Lower lobe of right lung (tissue), 2 donors: ENCODE measurements around the gene ZFHX3. TPM values are rescaled to one million over a fixed set of nuclear protein-coding genes. Genes with fewer than 3 reads are reported as not detected.
A peak's percentile ranks its signal among the peaks of the same experiment; 100 is the strongest.

ENCODE experiments used
- ATAC-seq, 2 donors: fragments of 200-7000 bp; cut with Tn5 transposase; one replicate each; pipeline ENCODE4 v1.9.1; 2020 to 2022; ENCODE audit warnings: mild to moderate bottlenecking in 2 of 2, moderate library complexity in 2 of 2
- DNase-seq: peaks from one replicate; pipeline ENCODE4 v3.0.0-alpha.2; 2020
- H3K27ac ChIP-seq: fragments of 200-600 bp; one replicate; pipeline ENCODE4 v1.8.0; 2022
- H3K27me3 ChIP-seq: fragments of 200-600 bp; one replicate; pipeline ENCODE4 v1.8.0; 2022; ENCODE audit warnings: low read depth
- H3K36me3 ChIP-seq: fragments of 200-600 bp; one replicate; pipeline ENCODE4 v1.8.0; 2022; ENCODE audit warnings: mild to moderate bottlenecking
- H3K4me1 ChIP-seq: fragments of 200-600 bp; one replicate; pipeline ENCODE4 v1.8.0; 2022
- H3K4me3 ChIP-seq: fragments of 200-600 bp; one replicate; pipeline ENCODE4 v1.8.0; 2022; ENCODE audit warnings: mild to moderate bottlenecking
- H3K9me3 ChIP-seq: fragments of 200-600 bp; one replicate; pipeline ENCODE4 v1.8.0; 2022
- CTCF ChIP-seq: fragments of 200-600 bp; IDR thresholded peaks from one replicate; pipeline ENCODE4 v1.8.0; 2022; ENCODE audit warnings: antibody characterized with exemption, mild to moderate bottlenecking
- intact Hi-C: fragments of 100-400 bp; cut with DNase I; formaldehyde crosslinking; loops from one replicate; pipeline ENCODE4 v1.11.0; 2022
- total RNA-seq: library from RNA; stranded (reverse); fragmentation: NEBNext Ultra II Directional; extraction: Animal tissue kit (Norgen Biotek cat#: 25700); gene quantifications from one replicate; pipeline ENCODE4 v1.2.1, GENCODE V29; 2021
- donor health status: DM: no; HTN: yes; CAD: no; lungs with severe emphysema.

The ZFHX3 gene
- total RNA-seq, 1 donor from 2014 or later, result 29.3 TPM

GRCh38 chr16:72910875-72911274 is 137.1 kb downstream of the ZFHX3 start:
- Histone ChIP-seq H3K27ac (no peak overlapping the region), H3K9me3 (no peaks in the 10 kb centered on the region), H3K36me3 (no peaks in the 10 kb centered on the region), H3K4me3 (no peak overlapping the region), H3K27me3 (no peaks in the 10 kb centered on the region), H3K4me1 (no peaks in the 10 kb centered on the region)
- ATAC-seq, result no peak
- intact Hi-C loops, result no loop called here
- TF ChIP-seq CTCF, result no peak
- DNase-seq, result no peak

- H3K36me3 ChIP-seq, result no peaks in the 10 kb centered on the region
- no peak for ATAC-seq
- no peaks in the 10 kb centered on the region for H3K27me3 ChIP-seq
- H3K4me1 ChIP-seq, result no peaks in the 10 kb centered on the region
- no peaks in the 10 kb centered on the region for H3K9me3 ChIP-seq
- no peak for TF ChIP-seq CTCF
- DNase-seq, result no peak
- intact Hi-C loops, result no loop called here
- H3K27ac ChIP-seq, result no peak overlapping the region
- no peak overlapping the region for H3K4me3 ChIP-seq
These were observed 137.5 kb downstream of the ZFHX3 start for GRCh38 chr16:72910381-72910780.

GRCh38 chr16:72909196-72909595 is 138.7 kb downstream of the ZFHX3 start:
- Histone ChIP-seq H3K9me3 (no peaks in the 10 kb centered on the region), H3K4me1 (no peaks in the 10 kb centered on the region), H3K27ac (no peak overlapping the region), H3K27me3 (no peaks in the 10 kb centered on the region), H3K36me3 (no peaks in the 10 kb centered on the region), H3K4me3 (no peak overlapping the region)
- TF ChIP-seq CTCF, result no peak
- intact Hi-C loops, result no loop called here
- ATAC-seq (no peak), DNase-seq (no peak)

GRCh38 chr16:72908362-72909167 is 139.4 kb downstream of the ZFHX3 start:
- Histone ChIP-seq H3K4me1 (no peaks in the 10 kb centered on the region), H3K9me3 (no peaks in the 10 kb centered on the region), H3K4me3 (no peak overlapping the region), H3K27ac (no peak overlapping the region), H3K27me3 (no peaks in the 10 kb centered on the region), H3K36me3 (no peaks in the 10 kb centered on the region)
- intact Hi-C loops, result no loop called here
- no peak for DNase-seq
- peak in 1 of 2 donors; percentile 31 for ATAC-seq
- TF ChIP-seq CTCF, result no peak

- DNase-seq (no peak), ATAC-seq (no peak)
- no peaks in the 10 kb centered on the region for H3K9me3 ChIP-seq
- no peak overlapping the region for H3K27ac ChIP-seq
- H3K4me3 ChIP-seq, result no peak overlapping the region
- no peaks in the 10 kb centered on the region for H3K27me3 ChIP-seq
- no peak for TF ChIP-seq CTCF
- no peaks in the 10 kb centered on the region for H3K36me3 ChIP-seq
- H3K4me1 ChIP-seq, result no peaks in the 10 kb centered on the region
- intact Hi-C loops, result no loop called here
These were observed 142.3 kb downstream of the ZFHX3 start for GRCh38 chr16:72905581-72905980.
